Spleen (tissue), 11 donors: ENCODE data around the gene SHTN1. TPM values are rescaled to one million over a fixed set of nuclear protein-coding genes. Genes with fewer than 3 reads are reported as not detected.
A peak's percentile ranks its signal among the peaks of the same experiment; 100 is the strongest.

ENCODE experiments used
- DNase-seq: peaks from one replicate; pipeline ENCODE4 v3.0.0-alpha.2; 2020
- H3K27ac ChIP-seq, 8 donors: fragments of 200-600 bp; sonication (generic) in 7 of 8; 1 replicate in 4 of 8; 2 replicates in 4 of 8; pipeline versions ENCODE4 v1.5.0 to v1.8.0; 2016 to 2021; ENCODE audit warnings: inconsistent platforms in 4 of 8, mild to moderate bottlenecking in 4 of 8, moderate library complexity in 1 of 8
- H3K27me3 ChIP-seq, 7 donors: fragments of 200-600 bp; sonication (generic) in 6 of 7; replicated peaks in 1 of 7; 1 replicate in 4 of 7; 2 replicates in 3 of 7; pipeline versions ENCODE4 v1.5.0 to v1.8.0; 2016 to 2021; ENCODE audit warnings: inconsistent platforms in 3 of 7, mild to moderate bottlenecking in 1 of 7
- H3K36me3 ChIP-seq, 6 donors: fragments of 200-600 bp; sonication (generic) in 5 of 6; 1 replicate in 4 of 6; 2 replicates in 2 of 6; pipeline versions ENCODE4 v1.5.0 to v1.8.0; 2016 to 2021; ENCODE audit warnings: inconsistent platforms in 2 of 6
- H3K4me1 ChIP-seq, 6 donors: fragments of 200-600 bp; sonication (generic) in 5 of 6; 1 replicate in 3 of 6; 2 replicates in 3 of 6; pipeline versions ENCODE4 v1.5.0 to v1.8.0; 2016 to 2021; ENCODE audit warnings: inconsistent platforms in 3 of 6
- H3K4me3 ChIP-seq, 8 donors: fragments of 200-600 bp; sonication (generic) in 7 of 8; 1 replicate in 4 of 8; 2 replicates in 4 of 8; pipeline versions ENCODE4 v1.5.0 to v1.8.0; 2016 to 2021; ENCODE audit warnings: inconsistent platforms in 4 of 8, mild to moderate bottlenecking in 4 of 8, moderate library complexity in 2 of 8
- H3K9me3 ChIP-seq, 8 donors: fragments of 200-600 bp; sonication (generic) in 7 of 8; 1 replicate in 4 of 8; 2 replicates in 4 of 8; pipeline versions ENCODE4 v1.5.0 to v1.8.0; 2016 to 2021; ENCODE audit warnings: inconsistent platforms in 4 of 8
- POLR2A ChIP-seq, 3 donors: fragments of 450-650 bp; IDR thresholded peaks; one replicate each; pipeline ENCODE4 v1.5.1; 2017; ENCODE audit warnings: antibody characterized with exemption in 3 of 3, mild to moderate bottlenecking in 1 of 3
- POLR2AphosphoS5 ChIP-seq, 3 donors: sonication (generic); formaldehyde crosslinking; IDR thresholded peaks; one replicate each; pipeline ENCODE4 v1.5.1; 2017; ENCODE audit warnings: antibody characterized with exemption in 3 of 3
- WGBS, 5 donors: extraction: QIAGEN DNeasy Blood & Tissue Kit in 3 of 5; methylation state at CpG; one replicate each; pipeline versions ENCODE4 v1.1.5 to v1.1.7; 2013 to 2018; 5-methylcytosine and 5-hydroxymethylcytosine counted together
- intact Hi-C: fragments of 100-400 bp; cut with DNase I; formaldehyde crosslinking; loops from one replicate; pipeline ENCODE4 v1.15.0; 2023; ENCODE audit warnings: low total_unique reads
- polyA plus RNA-seq, 3 donors: library from polyadenylated mRNA; stranded (reverse); fragments of 200-250 nt; gene quantifications; one replicate each; pipeline ENCODE4 v1.2.1, GENCODE V29; 2013
- total RNA-seq, 7 donors: library from RNA; depleted of rRNA in 3 of 7; stranded (reverse); fragments of >200 nt in 3 of 7; fragmentation: NEBNext Ultra II Directional in 4 of 7; extraction: Animal tissue kit (Norgen Biotek cat#: 25700) in 4 of 7; gene quantifications; one replicate each; pipeline versions ENCODE4 v1.1.0 to v1.2.1, GENCODE V29; 2016 to 2021
- TF ChIP-seq, protein P1 (sequence below), 11 experiments: fragments of 200-600 bp in 7 of 11; fragments of 450-650 bp in 4 of 11; sonication (generic) in 4 of 11; IDR thresholded peaks in 8 of 11; conservative IDR thresholded peaks in 3 of 11; 1 replicate in 7 of 11; 2 replicates in 4 of 11; pipeline versions ENCODE4 v1.4.0 to v1.8.0; 2016 to 2021; ENCODE audit warnings: antibody characterized with exemption in 11 of 11, inconsistent platforms in 4 of 11, mild to moderate bottlenecking in 1 of 11
- donor health status: healthy with polysubstance abuse.
- donor health status: DM: no; HTN: no; CAD: no; lungs with moderate emphysema.
- donor health status: DM: no; HTN: no; CAD: no.
- donor health status: Bipolar disorder and iron deficiency.
- donor health status: healthy.
- donor health status: DM: no; HTN: no; CAD: no.
- donor health status: DM: yes; HTN: yes; CAD: no.

The SHTN1 gene
- total and polyA plus RNA-seq, 10 donors = 2.9 to 28.3 (median 14.7) TPM

DNA sequence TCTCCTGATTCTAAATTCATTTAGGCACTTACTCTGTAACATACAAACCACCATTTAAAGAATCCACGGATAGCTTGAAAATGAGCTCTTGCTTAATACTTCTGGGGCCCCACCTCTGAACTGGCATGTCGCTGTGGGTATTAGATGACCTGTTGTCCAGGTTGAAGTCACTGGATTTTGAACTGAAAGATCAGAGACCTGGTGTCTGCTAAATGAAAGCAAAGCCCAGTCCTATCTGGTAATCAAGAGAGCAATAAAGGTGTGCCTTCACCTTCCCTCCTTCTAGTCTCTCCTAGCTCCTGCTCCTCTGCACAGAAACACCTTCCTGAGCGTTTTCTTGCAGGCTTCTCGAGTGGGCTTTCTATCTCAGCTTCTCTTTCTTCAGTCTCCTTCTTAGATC is 151.3 kb downstream of the SHTN1 start:
- WGBS, 5 donors = 80 to 89% (median 83%) methylated on average over 4 of the region's 4 CpGs
- DNase-seq = no peak
- TF ChIP-seq POLR2A (IDR thresholded peaks at IDR 0.05) = no peak
- TF ChIP-seq, protein P1, sequence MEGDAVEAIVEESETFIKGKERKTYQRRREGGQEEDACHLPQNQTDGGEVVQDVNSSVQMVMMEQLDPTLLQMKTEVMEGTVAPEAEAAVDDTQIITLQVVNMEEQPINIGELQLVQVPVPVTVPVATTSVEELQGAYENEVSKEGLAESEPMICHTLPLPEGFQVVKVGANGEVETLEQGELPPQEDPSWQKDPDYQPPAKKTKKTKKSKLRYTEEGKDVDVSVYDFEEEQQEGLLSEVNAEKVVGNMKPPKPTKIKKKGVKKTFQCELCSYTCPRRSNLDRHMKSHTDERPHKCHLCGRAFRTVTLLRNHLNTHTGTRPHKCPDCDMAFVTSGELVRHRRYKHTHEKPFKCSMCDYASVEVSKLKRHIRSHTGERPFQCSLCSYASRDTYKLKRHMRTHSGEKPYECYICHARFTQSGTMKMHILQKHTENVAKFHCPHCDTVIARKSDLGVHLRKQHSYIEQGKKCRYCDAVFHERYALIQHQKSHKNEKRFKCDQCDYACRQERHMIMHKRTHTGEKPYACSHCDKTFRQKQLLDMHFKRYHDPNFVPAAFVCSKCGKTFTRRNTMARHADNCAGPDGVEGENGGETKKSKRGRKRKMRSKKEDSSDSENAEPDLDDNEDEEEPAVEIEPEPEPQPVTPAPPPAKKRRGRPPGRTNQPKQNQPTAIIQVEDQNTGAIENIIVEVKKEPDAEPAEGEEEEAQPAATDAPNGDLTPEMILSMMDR (IDR thresholded peaks at IDR 0.05 in 8 of 11, conservative IDR thresholded peaks at IDR 0.05 in 3 of 11) = no peak
- no peak for TF ChIP-seq POLR2AphosphoS5 (IDR thresholded peaks at IDR 0.05)
- Histone ChIP-seq H3K36me3 (no peaks in the 10 kb centered on the region), H3K9me3 (peaks cover 0 to 15% (median 11%) of the 10 kb centered on the region in 8 donors), H3K4me1 (peaks cover 0 to 17% (median 9%) of the 10 kb centered on the region in 6 donors), H3K27ac (no peak overlapping the region), H3K27me3 (peaks cover 0 to 32% (median 16%) of the 10 kb centered on the region in 7 donors), H3K4me3 (no peak overlapping the region)
- intact Hi-C loops = no loop called here

GRCh38 chr10:116853287-116853686 is 151.7 kb downstream of the SHTN1 start:
- peaks cover 0 to 20% (median 9%) of the 10 kb centered on the region in 6 donors for H3K4me1 ChIP-seq
- DNase-seq = no peak
- WGBS, 5 donors = 88 to 93% (median 90%) methylated on average over 3 to 4 of the region's 4 CpGs
- peaks cover 0 to 36% (median 20%) of the 10 kb centered on the region in 7 donors for H3K27me3 ChIP-seq
- H3K36me3 ChIP-seq = no peaks in the 10 kb centered on the region
- intact Hi-C loops = no loop called here
- H3K27ac ChIP-seq = no peak overlapping the region
- no peak overlapping the region for H3K4me3 ChIP-seq
- TF ChIP-seq POLR2A (IDR thresholded peaks at IDR 0.05) = no peak
- TF ChIP-seq, protein P1 (IDR thresholded peaks at IDR 0.05 in 8 of 11, conservative IDR thresholded peaks at IDR 0.05 in 3 of 11) = no peak
- no peak for TF ChIP-seq POLR2AphosphoS5 (IDR thresholded peaks at IDR 0.05)
- H3K9me3 ChIP-seq = peaks cover 0 to 11% (median 7%) of the 10 kb centered on the region in 8 donors

GRCh38 chr10:116852246-116852645 is 152.7 kb downstream of the SHTN1 start:
- WGBS, 5 donors = 67 to 89% (median 80%) methylated on average over 1 of the region's 1 CpG
- intact Hi-C loops = no loop called here
- no peaks in the 10 kb centered on the region for H3K36me3 ChIP-seq
- peaks cover 0 to 24% (median 10%) of the 10 kb centered on the region in 6 donors for H3K4me1 ChIP-seq
- no peak overlapping the region for H3K27ac ChIP-seq
- TF ChIP-seq POLR2A (IDR thresholded peaks at IDR 0.05) (no peak), POLR2AphosphoS5 (IDR thresholded peaks at IDR 0.05) (no peak)
- TF ChIP-seq, protein P1 (IDR thresholded peaks at IDR 0.05 in 8 of 11, conservative IDR thresholded peaks at IDR 0.05 in 3 of 11) = no peak
- peaks cover 0 to under 1% (median 0%) of the 10 kb centered on the region in 8 donors for H3K9me3 ChIP-seq
- H3K27me3 ChIP-seq = peaks cover 0 to 46% (median 21%) of the 10 kb centered on the region in 7 donors
- H3K4me3 ChIP-seq = no peak overlapping the region
- DNase-seq = no peak

- Histone ChIP-seq H3K36me3 (no peaks in the 10 kb centered on the region), H3K27ac (peak overlapping the region in 4 of 8 donors; percentile 52 to 84 (median 75)), H3K4me1 (peaks cover 0 to 24% (median 10%) of the 10 kb centered on the region in 6 donors), H3K4me3 (peak overlapping the region in 6 of 8 donors; percentile 47 to 73 (median 52)), H3K27me3 (peaks cover 0 to 52% (median 21%) of the 10 kb centered on the region in 7 donors), H3K9me3 (no peaks in the 10 kb centered on the region)
- no peak for DNase-seq
- WGBS, 5 donors = 56 to 58% (median 57%) methylated on average over 10 of the region's 10 CpGs
- TF ChIP-seq POLR2AphosphoS5 (IDR thresholded peaks at IDR 0.05) (no peak), POLR2A (IDR thresholded peaks at IDR 0.05) (no peak)
- TF ChIP-seq, protein P1 (IDR thresholded peaks at IDR 0.05 in 8 of 11, conservative IDR thresholded peaks at IDR 0.05 in 3 of 11) = no peak
- intact Hi-C loops = no loop called here
Observed at GRCh38 chr10:116850058-116850611, 154.9 kb downstream of the SHTN1 start.
